DOHH2 (cell line): ENCODE results near the gene ROR2.

Experiments used
- H3F3A ChIP-seq: fragments of 200-600 bp; sonication (generic), shearing (Covaris generic); 2 replicates; pipeline ENCODE4 v1.6.0; 2016; ENCODE audit warnings: antibody characterized with exemption, mild to moderate bottlenecking; ENCODE audit not compliant: control insufficient read depth, insufficient read depth
- H3K27ac ChIP-seq: fragments of 200-600 bp; sonication (generic); 2 replicates; pipeline ENCODE4 v1.5.1; 2014; ENCODE audit warnings: low read depth, mild to moderate bottlenecking, low read length, moderate library complexity
- H3K27me3 ChIP-seq: fragments of 200-600 bp; sonication (generic); 2 replicates; pipeline ENCODE4 v1.6.1; 2014; ENCODE audit warnings: mild to moderate bottlenecking, low read length, mixed read lengths; ENCODE audit not compliant: control insufficient read depth
- H3K36me3 ChIP-seq: fragments of 200-600 bp; sonication (generic); 2 replicates; pipeline ENCODE4 v1.6.1; 2014; ENCODE audit warnings: mild to moderate bottlenecking, low read length, moderate library complexity, mixed read lengths; ENCODE audit not compliant: control insufficient read depth
- H3K4me1 ChIP-seq: fragments of 200-600 bp; sonication (generic); 2 replicates; pipeline ENCODE4 v1.6.1; 2014; ENCODE audit warnings: mild to moderate bottlenecking, low read length, mixed read lengths; ENCODE audit not compliant: control insufficient read depth
- H3K4me2 ChIP-seq: fragments of 200-600 bp; sonication (generic); 2 replicates; pipeline ENCODE4 v1.6.0; 2014; ENCODE audit warnings: mild to moderate bottlenecking, low read length, moderate library complexity
- H3K4me3 ChIP-seq: fragments of 200-600 bp; sonication (generic); 2 replicates; pipeline ENCODE4 v1.5.1; 2014; ENCODE audit warnings: mild to moderate bottlenecking, low read length, mixed read lengths
- H3K79me2 ChIP-seq: fragments of 200-600 bp; sonication (generic); 2 replicates; pipeline ENCODE4 v1.6.1; 2014; ENCODE audit warnings: mild to moderate bottlenecking, low read length, mixed read lengths; ENCODE audit not compliant: control insufficient read depth
- H3K9me2 ChIP-seq: fragments of 200-600 bp; sonication (generic); replicated peaks from 2 replicates; pipeline ENCODE4 v1.6.1; 2014; ENCODE audit warnings: mild to moderate bottlenecking, low read length, mixed read lengths; ENCODE audit not compliant: control insufficient read depth
- H3K9me3 ChIP-seq: fragments of 200-600 bp; sonication (generic); 2 replicates; pipeline ENCODE4 v1.6.1; 2014; ENCODE audit warnings: antibody characterized with exemption, low read length, mixed read lengths; ENCODE audit not compliant: control insufficient read depth, insufficient read depth
- H4K20me1 ChIP-seq: fragments of 200-600 bp; sonication (generic); 2 replicates; pipeline ENCODE4 v1.6.0; 2014; ENCODE audit warnings: low read depth, mild to moderate bottlenecking, antibody characterized with exemption, low read length, moderate library complexity; ENCODE audit not compliant: control insufficient read depth, insufficient read depth
- CTCF ChIP-seq: fragments of 200-600 bp; sonication (generic); IDR thresholded peaks from one replicate; pipeline ENCODE4 v1.5.1; 2014; ENCODE audit warnings: antibody characterized with exemption, mild to moderate bottlenecking, low read depth, low read length; ENCODE audit not compliant: poor library complexity, severe bottlenecking
- EZH2phosphoT487 ChIP-seq: fragments of 200-600 bp; sonication (generic); IDR thresholded peaks from 2 replicates; pipeline ENCODE4 v1.6.1; 2017; ENCODE audit warnings: borderline replicate concordance, mild to moderate bottlenecking, antibody characterized with exemption, low read length, moderate library complexity, mixed read lengths

Gene ROR2

GRCh38 chr9:91855196-91855595 is 94.8 kb downstream of the ROR2 start:
- Histone ChIP-seq H3K9me3 (no peaks in the 10 kb centered on the region), H3K4me3 (no peak overlapping the region), H3K27ac (no peak overlapping the region), H3K4me2 (no peak overlapping the region), H3K27me3 (no peaks in the 10 kb centered on the region), H4K20me1 (no peaks in the 10 kb centered on the region), H3K36me3 (no peaks in the 10 kb centered on the region), H3K4me1 (no peaks in the 10 kb centered on the region), H3F3A (no peaks in the 10 kb centered on the region), H3K79me2 (no peaks in the 10 kb centered on the region), H3K9me2 (no peaks in the 10 kb centered on the region)
- TF ChIP-seq CTCF (no peak), EZH2phosphoT487 (no peak)

GRCh38 chr9:91852801-91853347 is 97.2 kb downstream of the ROR2 start:
- no peak for TF ChIP-seq EZH2phosphoT487
- TF ChIP-seq CTCF = no peak
- Histone ChIP-seq H3K27me3 (no peaks in the 10 kb centered on the region), H3K9me2 (no peaks in the 10 kb centered on the region), H3F3A (no peaks in the 10 kb centered on the region), H3K9me3 (no peaks in the 10 kb centered on the region), H3K4me1 (no peaks in the 10 kb centered on the region), H3K27ac (no peak overlapping the region), H3K79me2 (no peaks in the 10 kb centered on the region), H3K4me3 (no peak overlapping the region), H3K36me3 (no peaks in the 10 kb centered on the region), H3K4me2 (no peak overlapping the region), H4K20me1 (no peaks in the 10 kb centered on the region)

- TF ChIP-seq EZH2phosphoT487 (no peak), CTCF (no peak)
- Histone ChIP-seq H3K79me2 (no peaks in the 10 kb centered on the region), H3K27me3 (no peaks in the 10 kb centered on the region; the same call in 1 of the 2 replicates), H3K4me3 (no peak overlapping the region), H4K20me1 (no peaks in the 10 kb centered on the region), H3K9me2 (no peaks in the 10 kb centered on the region), H3K27ac (no peak overlapping the region), H3K4me2 (no peak overlapping the region), H3K36me3 (no peaks in the 10 kb centered on the region), H3F3A (no peaks in the 10 kb centered on the region), H3K4me1 (no peaks in the 10 kb centered on the region), H3K9me3 (no peaks in the 10 kb centered on the region)
Observed at GRCh38 chr9:91849694-91850093, 100.3 kb downstream of the ROR2 start.
